Memory B cell (primary cell): ENCODE data around the gene IGSF23.

Experiments
- ATAC-seq: fragments of 150-1000 bp; cut with Tn5 transposase; 2 replicates; pipeline ENCODE4 v1.10.0; 2021; ENCODE audit warnings: low read depth, mild to moderate bottlenecking, moderate library complexity
- DNase-seq, 2 donors: peaks; one replicate each; pipeline ENCODE4 v3.0.0; 2022; ENCODE audit warnings: low spot score in 2 of 2
- H3K27ac Mint-ChIP-seq: one replicate; pipeline ENCODE4 v1.8.0; 2022; ENCODE audit warnings: mild to moderate bottlenecking, moderate library complexity, mixed read lengths
- H3K27me3 Mint-ChIP-seq: one replicate; pipeline ENCODE4 v1.8.0; 2022; ENCODE audit warnings: mixed read lengths
- H3K36me3 Mint-ChIP-seq: one replicate; pipeline ENCODE4 v1.8.0; 2022; ENCODE audit warnings: mild to moderate bottlenecking, mixed read lengths
- H3K4me1 Mint-ChIP-seq: one replicate; pipeline ENCODE4 v1.8.0; 2022; ENCODE audit warnings: mixed read lengths
- H3K4me3 Mint-ChIP-seq: one replicate; pipeline ENCODE4 v1.8.0; 2022; ENCODE audit warnings: mild to moderate bottlenecking, moderate library complexity, mixed read lengths
- H3K9me3 Mint-ChIP-seq: one replicate; pipeline ENCODE4 v1.8.0; 2022; ENCODE audit warnings: mixed read lengths

The IGSF23 gene

GRCh38 chr19:44646049-44646416 is 32.7 kb downstream of the IGSF23 start:
- Mint-ChIP-seq H3K4me1 (no peaks in the 10 kb centered on the region), H3K27ac (no peak overlapping the region), H3K4me3 (no peak overlapping the region), H3K36me3 (no peaks in the 10 kb centered on the region), H3K27me3 (peaks cover 11% of the 10 kb centered on the region), H3K9me3 (no peaks in the 10 kb centered on the region)
- no peak for DNase-seq
- ATAC-seq = no peak

DNA sequence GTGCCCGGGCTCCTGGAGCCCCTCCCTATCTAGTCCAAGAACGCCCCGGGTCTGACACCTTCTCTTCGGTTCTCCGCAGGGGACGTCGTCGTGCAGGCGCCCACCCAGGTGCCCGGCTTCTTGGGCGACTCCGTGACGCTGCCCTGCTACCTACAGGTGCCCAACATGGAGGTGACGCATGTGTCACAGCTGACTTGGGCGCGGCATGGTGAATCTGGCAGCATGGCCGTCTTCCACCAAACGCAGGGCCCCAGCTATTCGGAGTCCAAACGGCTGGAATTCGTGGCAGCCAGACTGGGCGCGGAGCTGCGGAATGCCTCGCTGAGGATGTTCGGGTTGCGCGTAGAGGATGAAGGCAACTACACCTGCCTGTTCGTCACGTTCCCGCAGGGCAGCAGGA is 33.8 kb downstream of the IGSF23 start:
- Mint-ChIP-seq H3K27me3 (peaks cover 16% of the 10 kb centered on the region), H3K4me3 (no peak overlapping the region), H3K36me3 (no peaks in the 10 kb centered on the region), H3K4me1 (no peaks in the 10 kb centered on the region), H3K9me3 (no peaks in the 10 kb centered on the region), H3K27ac (no peak overlapping the region)
- ATAC-seq (no peak), DNase-seq (no peak)

GRCh38 chr19:44648631-44649251 is 35.4 kb downstream of the IGSF23 start:
- DNase-seq = no peak
- H3K27ac Mint-ChIP-seq = no peak overlapping the region
- H3K27me3 Mint-ChIP-seq = peaks cover 19% of the 10 kb centered on the region
- no peaks in the 10 kb centered on the region for H3K9me3 Mint-ChIP-seq
- H3K4me3 Mint-ChIP-seq = no peak overlapping the region
- ATAC-seq = no peak
- peaks cover 2% of the 10 kb centered on the region for H3K4me1 Mint-ChIP-seq
- no peaks in the 10 kb centered on the region for H3K36me3 Mint-ChIP-seq

DNA sequence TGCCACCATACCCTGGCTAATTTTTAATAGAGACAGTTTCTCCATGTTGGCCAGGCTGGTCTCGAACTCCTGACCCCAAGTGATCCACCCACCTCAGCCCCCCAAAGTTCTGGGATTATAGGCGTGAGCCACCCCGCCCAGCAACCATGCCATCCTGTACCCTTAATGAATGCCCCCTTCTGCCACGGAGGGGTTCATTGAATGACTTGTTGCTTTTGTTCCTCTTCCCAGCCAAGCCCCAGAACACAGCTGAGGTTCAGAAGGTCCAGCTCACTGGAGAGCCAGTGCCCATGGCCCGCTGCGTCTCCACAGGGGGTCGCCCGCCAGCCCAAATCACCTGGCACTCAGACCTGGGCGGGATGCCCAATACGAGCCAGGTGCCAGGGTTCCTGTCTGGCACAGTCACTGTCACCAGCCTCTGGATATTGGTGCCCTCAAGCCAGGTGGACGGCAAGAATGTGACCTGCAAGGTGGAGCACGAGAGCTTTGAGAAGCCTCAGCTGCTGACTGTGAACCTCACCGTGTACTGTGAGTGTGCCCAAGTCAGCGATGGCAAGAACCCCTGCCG is 36.3 kb downstream of the IGSF23 start:
- H3K4me3 Mint-ChIP-seq = no peak overlapping the region
- no peaks in the 10 kb centered on the region for H3K9me3 Mint-ChIP-seq
- no peak for DNase-seq
- no peak for ATAC-seq
- H3K27me3 Mint-ChIP-seq = peaks cover 19% of the 10 kb centered on the region
- peaks cover 3% of the 10 kb centered on the region for H3K4me1 Mint-ChIP-seq
- no peaks in the 10 kb centered on the region for H3K36me3 Mint-ChIP-seq
- H3K27ac Mint-ChIP-seq = no peak overlapping the region

DNA sequence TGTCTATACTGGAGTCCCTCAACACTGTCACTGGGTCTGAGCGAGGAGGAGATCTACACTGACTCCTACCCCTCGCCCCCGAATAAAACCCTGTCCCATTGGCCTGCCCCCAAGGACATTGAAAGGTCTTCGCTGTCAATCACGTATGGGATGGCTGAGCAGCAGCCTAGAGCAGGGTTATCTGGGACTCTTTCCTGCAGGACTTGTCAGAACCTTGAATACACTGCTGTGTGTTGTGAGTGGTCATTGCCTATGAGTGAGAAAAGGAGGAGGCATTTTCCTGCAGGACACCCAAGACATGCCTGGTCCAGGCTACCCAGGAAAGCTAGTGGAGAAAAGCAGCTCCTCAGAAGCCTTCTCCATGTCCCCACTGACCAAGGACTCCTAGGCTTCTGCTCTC is 40.0 kb downstream of the IGSF23 start:
- DNase-seq (no peak), ATAC-seq (no peak)
- H3K27ac Mint-ChIP-seq = peak overlapping the region; percentile 61
- H3K4me1 Mint-ChIP-seq = peaks cover 10% of the 10 kb centered on the region
- no peaks in the 10 kb centered on the region for H3K36me3 Mint-ChIP-seq
- H3K9me3 Mint-ChIP-seq = no peaks in the 10 kb centered on the region
- peaks cover 13% of the 10 kb centered on the region for H3K27me3 Mint-ChIP-seq
- no peak overlapping the region for H3K4me3 Mint-ChIP-seq

DNA sequence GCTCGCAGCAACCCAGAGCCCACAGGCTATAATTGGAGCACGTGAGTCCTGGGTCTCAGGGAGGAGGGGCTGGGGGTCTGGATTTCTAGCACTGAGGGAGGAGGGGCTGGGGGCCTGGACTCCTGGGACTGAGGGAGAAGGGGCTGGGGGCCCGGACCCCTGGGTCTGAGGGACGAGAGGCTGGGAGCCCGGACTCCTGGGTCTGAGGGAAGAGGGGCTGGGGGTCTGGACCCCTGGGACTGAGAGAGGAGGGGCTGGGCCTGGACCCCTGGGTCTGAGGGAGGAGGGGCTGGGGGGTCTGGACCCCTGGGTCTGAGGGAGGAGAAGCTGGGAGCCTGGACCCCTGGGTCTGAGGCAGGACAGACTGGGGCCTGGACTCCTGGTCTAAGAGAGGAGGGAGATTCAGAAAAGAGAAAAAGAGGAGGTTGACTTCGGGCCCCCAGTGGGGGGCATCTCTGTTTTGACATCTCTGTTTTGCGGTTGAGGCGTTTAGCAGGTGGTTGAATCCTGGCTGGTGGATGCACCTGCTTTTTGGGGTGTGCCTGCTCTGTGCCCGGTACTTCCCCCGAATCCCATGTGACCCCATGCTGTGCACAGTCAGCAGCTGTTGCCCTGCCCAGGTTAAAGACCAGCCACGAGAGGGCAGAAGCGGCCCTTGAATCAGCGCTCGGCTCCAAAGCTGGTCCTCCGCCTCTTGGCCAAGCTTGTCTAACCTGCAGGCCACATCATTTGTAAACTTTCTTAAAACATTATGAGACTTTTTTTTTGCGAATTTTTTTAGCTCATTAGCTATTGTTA is 40.8 kb downstream of the IGSF23 start:
- peak overlapping the region; percentile 45 for H3K27ac Mint-ChIP-seq
- no peaks in the 10 kb centered on the region for H3K36me3 Mint-ChIP-seq
- H3K27me3 Mint-ChIP-seq = peaks cover 13% of the 10 kb centered on the region
- no peak overlapping the region for H3K4me3 Mint-ChIP-seq
- ATAC-seq (peak; percentile 99), DNase-seq (peak; percentile 77 to 85)
- no peaks in the 10 kb centered on the region for H3K9me3 Mint-ChIP-seq
- peaks cover 10% of the 10 kb centered on the region for H3K4me1 Mint-ChIP-seq

- H3K4me1 Mint-ChIP-seq = peaks cover 10% of the 10 kb centered on the region
- ATAC-seq (peak; percentile 33), DNase-seq (peak; percentile 61 to 72)
- H3K36me3 Mint-ChIP-seq = no peaks in the 10 kb centered on the region
- no peak overlapping the region for H3K4me3 Mint-ChIP-seq
- H3K27ac Mint-ChIP-seq = no peak overlapping the region
- H3K9me3 Mint-ChIP-seq = no peaks in the 10 kb centered on the region
- peaks cover 6% of the 10 kb centered on the region for H3K27me3 Mint-ChIP-seq
Measured at GRCh38 chr19:44657211-44657921, 44.0 kb downstream of the IGSF23 start.

- Mint-ChIP-seq H3K4me1 (peaks cover 8% of the 10 kb centered on the region), H3K36me3 (no peaks in the 10 kb centered on the region), H3K9me3 (no peaks in the 10 kb centered on the region), H3K27ac (no peak overlapping the region), H3K4me3 (no peak overlapping the region), H3K27me3 (peaks cover 6% of the 10 kb centered on the region)
- DNase-seq (no peak), ATAC-seq (no peak)
Measured at GRCh38 chr19:44658069-44658733, 44.8 kb downstream of the IGSF23 start.

DNA sequence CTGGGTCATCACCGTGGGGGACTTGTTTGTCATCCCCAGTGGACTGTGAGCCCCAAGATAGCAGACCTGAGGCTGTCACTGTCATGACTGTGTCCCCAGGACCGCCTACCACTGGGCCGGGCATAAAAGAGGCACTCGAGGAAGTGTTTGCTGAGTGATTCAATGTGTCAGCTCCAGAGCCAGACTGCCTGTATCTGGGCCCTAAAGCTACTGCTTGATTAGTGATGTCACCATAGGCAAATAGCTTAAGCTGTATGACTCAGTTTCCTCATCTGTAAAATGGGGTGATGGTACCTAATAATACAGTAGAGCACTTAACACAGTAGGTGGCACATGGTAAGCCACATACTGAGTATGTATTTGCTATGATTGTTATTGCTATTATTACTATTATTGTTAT is 46.7 kb downstream of the IGSF23 start:
- Mint-ChIP-seq H3K9me3 (no peaks in the 10 kb centered on the region), H3K4me3 (no peak overlapping the region), H3K4me1 (peaks cover 6% of the 10 kb centered on the region), H3K27ac (no peak overlapping the region), H3K27me3 (peaks cover 6% of the 10 kb centered on the region), H3K36me3 (no peaks in the 10 kb centered on the region)
- ATAC-seq (no peak), DNase-seq (no peak)

DNA sequence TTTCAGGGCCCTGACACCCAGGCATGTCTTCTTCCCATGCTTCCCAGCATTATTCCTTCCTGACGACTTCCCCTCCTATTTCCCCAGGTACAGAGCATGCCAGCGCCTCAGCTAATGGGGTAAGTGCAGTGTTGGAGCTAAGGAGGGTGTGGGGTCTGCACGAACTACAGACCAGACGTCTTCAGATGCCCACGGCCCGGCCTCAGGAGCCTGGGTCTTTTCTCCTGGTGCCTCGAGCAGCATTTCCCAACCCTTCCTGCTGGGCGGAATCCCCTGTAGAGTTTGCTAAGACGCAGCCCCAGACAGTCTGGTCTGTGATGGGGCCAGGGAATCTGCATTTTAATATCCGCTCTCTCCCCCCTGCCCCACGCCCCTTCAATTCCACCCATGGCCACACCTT is 47.8 kb downstream of the IGSF23 start:
- no peaks in the 10 kb centered on the region for H3K36me3 Mint-ChIP-seq
- no peak for DNase-seq
- H3K27me3 Mint-ChIP-seq = peaks cover 6% of the 10 kb centered on the region
- H3K27ac Mint-ChIP-seq = no peak overlapping the region
- H3K4me3 Mint-ChIP-seq = no peak overlapping the region
- H3K9me3 Mint-ChIP-seq = no peaks in the 10 kb centered on the region
- peaks cover 6% of the 10 kb centered on the region for H3K4me1 Mint-ChIP-seq
- no peak for ATAC-seq

DNA sequence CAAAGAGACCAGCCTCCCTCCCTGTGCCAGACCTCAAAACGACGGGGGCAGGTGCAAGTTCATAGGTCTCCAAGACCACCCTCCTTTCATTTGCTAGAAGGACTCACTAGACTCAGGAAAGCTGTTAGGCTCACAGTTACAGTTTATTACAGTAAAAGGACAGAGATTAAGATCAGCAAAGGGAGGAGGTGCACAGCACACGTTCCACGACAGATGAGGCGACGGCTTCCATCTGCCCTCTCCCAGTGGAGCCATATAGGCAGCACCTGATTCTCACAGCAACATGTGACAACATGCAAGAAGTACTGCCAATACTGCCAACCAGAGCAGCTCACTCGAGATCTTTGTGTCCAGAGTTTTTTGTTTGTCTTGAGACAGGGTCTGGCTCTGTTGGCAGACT is 48.5 kb downstream of the IGSF23 start:
- H3K9me3 Mint-ChIP-seq = no peaks in the 10 kb centered on the region
- ATAC-seq (no peak), DNase-seq (no peak)
- peaks cover 4% of the 10 kb centered on the region for H3K27me3 Mint-ChIP-seq
- H3K4me3 Mint-ChIP-seq = no peak overlapping the region
- no peaks in the 10 kb centered on the region for H3K36me3 Mint-ChIP-seq
- no peak overlapping the region for H3K27ac Mint-ChIP-seq
- peaks cover 5% of the 10 kb centered on the region for H3K4me1 Mint-ChIP-seq

GRCh38 chr19:44662691-44663385 is 49.5 kb downstream of the IGSF23 start:
- Mint-ChIP-seq H3K4me1 (no peaks in the 10 kb centered on the region), H3K4me3 (no peak overlapping the region), H3K27ac (no peak overlapping the region), H3K9me3 (no peaks in the 10 kb centered on the region), H3K27me3 (peaks cover 4% of the 10 kb centered on the region), H3K36me3 (no peaks in the 10 kb centered on the region)
- DNase-seq (no peak), ATAC-seq (no peak)

DNA sequence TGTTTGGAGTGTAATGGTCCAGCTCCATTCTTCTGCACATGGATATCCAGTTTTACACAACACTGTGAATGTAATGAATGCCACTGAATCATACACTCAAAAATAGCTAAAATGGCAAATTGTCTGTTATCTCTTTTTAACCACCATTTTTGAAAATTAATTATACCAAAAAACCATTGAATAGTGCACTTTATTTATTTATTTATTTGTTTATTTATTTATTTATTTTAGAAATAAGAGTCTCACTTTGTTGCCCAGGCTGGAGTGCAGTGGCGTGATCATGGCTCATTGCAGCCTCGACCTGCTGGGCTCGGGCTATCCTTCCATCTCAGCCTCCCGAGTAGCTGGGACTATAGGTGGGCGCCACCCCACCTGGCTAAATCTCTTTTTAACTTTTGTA is 50.6 kb downstream of the IGSF23 start:
- peaks cover 4% of the 10 kb centered on the region for H3K27me3 Mint-ChIP-seq
- no peaks in the 10 kb centered on the region for H3K9me3 Mint-ChIP-seq
- no peak overlapping the region for H3K4me3 Mint-ChIP-seq
- no peaks in the 10 kb centered on the region for H3K4me1 Mint-ChIP-seq
- H3K27ac Mint-ChIP-seq = no peak overlapping the region
- H3K36me3 Mint-ChIP-seq = no peaks in the 10 kb centered on the region
- DNase-seq = no peak
- no peak for ATAC-seq
